GM21367 (cell line): ENCODE measurements around the gene AHDC1.

Experiments
- ATAC-seq: cut with Tn5 transposase; IDR thresholded peaks from one replicate; pipeline ENCODE4 v1.9.1; 2021; ENCODE audit not compliant: unreplicated experiment

Gene AHDC1

DNA sequence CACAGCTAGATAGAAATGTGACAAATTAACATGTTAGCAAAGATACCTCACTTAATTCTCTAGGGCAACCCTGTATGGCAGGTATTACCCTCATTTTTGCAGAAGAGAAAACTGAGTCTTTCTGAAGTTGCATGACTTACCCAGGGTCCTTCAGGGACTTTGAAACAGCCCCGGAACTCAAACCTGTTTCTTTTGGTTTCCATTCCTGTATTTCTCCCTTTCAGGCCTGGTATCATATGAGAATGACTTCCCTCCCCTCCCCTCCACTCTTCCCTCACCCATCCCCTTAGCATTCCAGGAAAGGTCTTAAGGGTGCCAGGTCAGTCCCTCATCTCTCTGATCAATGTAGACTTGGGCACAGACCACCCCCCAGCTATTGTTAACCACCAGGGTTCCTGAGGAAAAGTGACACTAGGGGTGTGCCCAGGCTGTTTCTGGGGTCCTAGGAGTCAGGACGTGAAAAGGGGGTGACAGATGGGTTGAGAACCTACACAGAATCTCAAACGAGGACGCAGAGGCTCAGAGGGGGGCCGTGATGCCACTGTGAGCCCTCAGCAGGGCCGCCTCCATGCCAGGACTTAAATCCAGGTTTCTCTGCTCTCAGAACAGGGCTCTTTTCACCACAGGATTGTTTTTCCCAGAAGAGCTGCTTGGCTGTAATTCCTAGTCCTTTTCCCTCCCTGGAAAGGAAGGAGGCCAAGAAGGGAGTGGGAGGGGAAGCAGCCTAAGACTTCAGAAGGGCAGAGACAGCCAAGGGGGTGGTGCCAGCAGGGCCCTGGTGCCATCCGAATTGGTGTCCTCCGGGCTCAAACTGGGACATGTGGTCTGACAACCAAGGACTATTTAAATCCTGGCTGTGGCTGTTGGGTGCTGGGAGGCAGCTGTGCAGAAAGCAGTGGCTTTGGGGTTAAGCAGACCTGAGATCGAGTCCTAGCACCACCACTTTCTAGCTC is 111.9 kb downstream of the AHDC1 start:
- ATAC-seq: no peak

DNA sequence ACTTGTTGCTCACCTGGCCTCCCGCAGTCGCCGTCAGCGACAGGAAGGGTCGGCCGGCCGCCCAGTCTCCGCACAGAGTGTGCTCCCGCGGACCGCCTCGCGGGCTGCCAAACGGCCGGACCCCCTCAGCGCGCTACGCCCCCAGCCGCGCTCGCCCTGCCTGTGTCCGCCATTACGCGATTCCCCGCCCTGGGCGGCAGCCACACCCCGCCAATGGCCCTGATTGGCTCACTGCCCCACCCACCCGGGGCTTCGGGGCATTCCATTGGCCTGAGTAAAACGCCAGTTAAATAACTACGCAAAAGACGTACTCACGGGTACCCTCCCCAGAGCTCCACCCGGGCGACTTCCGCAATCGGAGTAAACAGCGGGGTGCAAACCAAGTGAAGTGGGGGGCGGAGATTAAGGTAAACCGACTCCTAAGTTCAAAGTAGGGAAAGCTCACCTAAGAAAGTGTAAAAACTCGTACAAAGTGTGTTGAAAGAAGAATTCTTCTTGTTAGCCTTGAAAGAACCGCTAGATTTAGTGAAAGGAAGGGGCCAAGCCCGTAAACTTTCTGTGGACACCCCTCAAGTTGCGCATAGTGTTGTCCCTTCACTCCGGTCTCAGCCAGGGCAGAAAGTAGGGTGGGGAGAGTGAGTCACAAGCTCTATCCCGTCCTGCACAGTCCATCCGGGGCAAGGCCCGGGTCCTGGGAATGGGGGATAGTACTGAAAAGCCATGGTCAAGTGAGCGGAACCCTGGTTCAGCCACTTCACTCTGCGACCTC is 113.8 kb downstream of the AHDC1 start, which contains the start of gene WASF2:
Gene WASF2 (minus strand): TSS at position 195 of the 769 bp plus-strand sequence. CDS start 61,277 bp downstream, outside the sequence.
- ATAC-seq: peak; percentile 76

DNA sequence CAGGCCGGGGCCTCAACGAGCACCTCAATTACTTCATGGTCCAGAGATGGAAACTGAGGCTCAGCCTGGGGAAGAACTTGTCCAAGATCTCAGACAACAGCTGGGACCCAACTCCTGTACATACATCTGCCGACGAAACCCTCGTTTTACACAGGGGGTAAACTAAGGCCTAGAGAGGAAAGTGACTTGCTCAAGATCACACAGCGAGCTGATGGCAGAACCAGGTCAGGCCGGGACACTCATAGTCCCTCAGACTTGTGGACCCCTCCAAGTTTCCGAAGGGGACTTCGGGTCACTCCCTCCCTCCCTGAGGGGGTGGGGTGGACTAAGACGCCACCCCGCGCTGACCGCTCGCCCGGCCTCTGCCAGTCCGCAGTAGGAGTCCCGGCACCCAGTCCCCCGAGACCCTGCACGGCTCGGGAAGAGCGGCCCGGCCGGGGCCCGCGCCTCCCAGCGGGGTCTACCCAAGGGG is 114.4 kb downstream of the AHDC1 start:
- ATAC-seq: peak; percentile 6

GRCh38 chr1:27487966-27488884 is 115.7 kb downstream of the AHDC1 start:
- no peak for ATAC-seq

DNA sequence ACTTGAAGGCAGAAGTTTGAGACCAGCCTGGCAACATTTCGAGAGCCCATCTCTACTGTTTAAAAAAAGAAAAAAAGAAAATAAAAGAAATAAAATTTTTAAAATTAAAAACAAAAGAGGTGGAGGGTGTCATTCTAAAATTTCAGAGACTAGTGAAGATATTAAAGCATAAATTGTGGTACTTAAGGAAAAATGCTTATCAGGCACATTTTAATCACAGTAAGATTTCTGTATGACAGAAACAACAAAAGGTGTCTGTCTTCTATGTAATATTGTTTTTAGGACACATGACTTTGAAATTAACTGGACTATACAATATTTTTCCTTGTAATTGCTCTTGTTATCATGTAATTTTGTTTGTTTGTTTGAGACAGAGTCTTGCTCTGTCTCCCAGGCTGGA is 118.6 kb downstream of the AHDC1 start:
- no peak for ATAC-seq
